Kasumi-1 (cell line): ENCODE data around the gene AK5.
"Not testable (repeated sequence)": the region's sequence is repeated elsewhere in the genome, so short reads cannot be mapped to it uniquely, and the experiment has no call there.

Experiments used
- DNase-seq, 2 experiments: peaks; one replicate each; lab custom pipeline; 2025; lab: John Stamatoyannopoulos, UW

Gene AK5

GRCh38 chr1:77288275-77288674, 6.5 kb downstream of the AK5 start:
- no peak for DNase-seq

GRCh38 chr1:77290576-77290975, 8.8 kb downstream of the AK5 start:
- DNase-seq: no peak

- DNase-seq: no peak
Measured at GRCh38 chr1:77292551-77292950, 10.7 kb downstream of the AK5 start.

GRCh38 chr1:77300566-77300965, 18.7 kb downstream of the AK5 start:
- no peak for DNase-seq

GRCh38 chr1:77303387-77303786, 21.6 kb downstream of the AK5 start:
- no peak for DNase-seq

GRCh38 chr1:77308889-77309621, 27.2 kb downstream of the AK5 start:
- peak; percentile 8 to 13 for DNase-seq

- DNase-seq: no peak
Measured at GRCh38 chr1:77310924-77311323, 29.1 kb downstream of the AK5 start.

GRCh38 chr1:77312364-77312763, 30.5 kb downstream of the AK5 start:
- DNase-seq: not testable (repeated sequence)

- DNase-seq: peak; percentile 72 to 85
Measured at GRCh38 chr1:77313491-77313890, 31.7 kb downstream of the AK5 start.

GRCh38 chr1:77316006-77316405, 34.2 kb downstream of the AK5 start:
- no peak for DNase-seq

GRCh38 chr1:77316966-77317365, 35.1 kb downstream of the AK5 start:
- DNase-seq: no peak

GRCh38 chr1:77319036-77319705, 37.4 kb downstream of the AK5 start:
- no peak for DNase-seq

GRCh38 chr1:77322061-77322900, 40.5 kb downstream of the AK5 start:
- no peak for DNase-seq

GRCh38 chr1:77333501-77333900, 51.7 kb downstream of the AK5 start:
- no peak for DNase-seq

- no peak for DNase-seq
Measured at GRCh38 chr1:77336729-77337128, 54.9 kb downstream of the AK5 start.

- no peak for DNase-seq
Measured at GRCh38 chr1:77339326-77339725, 57.5 kb downstream of the AK5 start.

GRCh38 chr1:77341195-77341594, 59.4 kb downstream of the AK5 start:
- DNase-seq: no peak

- DNase-seq: no peak
Measured at GRCh38 chr1:77342745-77343144, 60.9 kb downstream of the AK5 start.

GRCh38 chr1:77347646-77348045, 65.8 kb downstream of the AK5 start:
- DNase-seq: no peak

GRCh38 chr1:77348549-77348948, 66.7 kb downstream of the AK5 start:
- DNase-seq: no peak

- DNase-seq: no peak
Measured at GRCh38 chr1:77349275-77349674, 67.5 kb downstream of the AK5 start.

GRCh38 chr1:77350012-77350770, 68.4 kb downstream of the AK5 start:
- no peak for DNase-seq
